ENCODE data around the gene SINHCAF.

GRCh38 chr12:31325524-31325875, 450 bp downstream of the SINHCAF start:
- TF ChIP-seq CTCF (conservative IDR thresholded peaks at IDR 0.05; ENCODE audit: low read depth in 2 of 2) (no peak), ETS1 (IDR thresholded peaks at IDR 0.05) (no peak), JUNB (IDR thresholded peaks at IDR 0.05; ENCODE audit: unreplicated experiment) (no peak), EZH2 (IDR thresholded peaks at IDR 0.05; ENCODE audit: low read depth, unreplicated experiment) (no peak), POLR2AphosphoS5 (IDR thresholded peaks at IDR 0.05; ENCODE audit: low read depth) (no peak), CREB1 (CRISPR knock-in tag; IDR thresholded peaks at IDR 0.05; ENCODE audit: low read depth) (no peak), REST (IDR thresholded peaks at IDR 0.05; ENCODE audit: unreplicated experiment) (no peak), EZH2phosphoT487 (IDR thresholded peaks at IDR 0.05; ENCODE audit: unreplicated experiment) (no peak), STAT1 (IDR thresholded peaks at IDR 0.05; ENCODE audit: unreplicated experiment) (no peak)
